HepG2 (cell line): ENCODE results near the gene PET117. TPM values are rescaled to one million over a fixed set of nuclear protein-coding genes. Genes with fewer than 3 reads are reported as not detected.

Experiments used
- CTCF ChIP-seq: sonication (generic); formaldehyde crosslinking; IDR thresholded peaks from 2 replicates; pipeline ENCODE4 v1.5.0; 2020; ENCODE audit warnings: mild to moderate bottlenecking, missing genetic modification reagents, moderate library complexity
- ISX ChIP-seq: sonication (generic); formaldehyde crosslinking; conservative IDR thresholded peaks from 2 replicates; pipeline ENCODE4 v1.5.0; 2020; ENCODE audit warnings: missing genetic modification reagents
- KDM2A ChIP-seq: sonication (generic); formaldehyde crosslinking; IDR thresholded peaks from 2 replicates; pipeline ENCODE4 v1.4.0; 2020; ENCODE audit warnings: low read depth, missing genetic modification reagents, borderline replicate concordance
- SP1 ChIP-seq, 2 experiments: fragments of 450-650 bp in 1 of 2; sonication (generic) in 1 of 2; formaldehyde crosslinking in 1 of 2; IDR thresholded peaks; 2 replicates each; pipeline versions ENCODE4 v1.4.0 to v1.6.1; 2016 to 2020; ENCODE audit warnings: missing genetic modification reagents in 1 of 2
- ZFX ChIP-seq: sonication (generic); formaldehyde crosslinking; IDR thresholded peaks from 2 replicates; pipeline ENCODE4 v1.4.0; 2020; ENCODE audit warnings: mild to moderate bottlenecking, low read depth, missing genetic modification reagents, moderate library complexity
- ZNF18 ChIP-seq: sonication (generic); formaldehyde crosslinking; IDR thresholded peaks from 2 replicates; pipeline ENCODE4 v1.8.0; 2022; ENCODE audit warnings: mild to moderate bottlenecking, missing genetic modification reagents; ENCODE audit not compliant: insufficient replicate concordance
- ZNF251 ChIP-seq: sonication (generic); formaldehyde crosslinking; IDR thresholded peaks from 2 replicates; pipeline ENCODE4 v1.9.0; 2021; ENCODE audit warnings: mild to moderate bottlenecking, missing genetic modification reagents
- ZNF326 ChIP-seq: sonication (generic); formaldehyde crosslinking; IDR thresholded peaks from 2 replicates; pipeline ENCODE4 v1.4.0; 2020; ENCODE audit warnings: missing genetic modification reagents, borderline replicate concordance
- ZNF407 ChIP-seq: sonication (generic); formaldehyde crosslinking; IDR thresholded peaks from one replicate; pipeline ENCODE4 v1.5.1; 2020; ENCODE audit warnings: mild to moderate bottlenecking, missing genetic modification reagents; ENCODE audit errors: not compliant biosample characterization
- ZNF557 ChIP-seq: sonication (generic); formaldehyde crosslinking; IDR thresholded peaks from 2 replicates; pipeline ENCODE4 v1.4.0; 2020; ENCODE audit warnings: missing genetic modification reagents
- ZNF597 ChIP-seq: sonication (generic); formaldehyde crosslinking; IDR thresholded peaks from 2 replicates; pipeline ENCODE4 v1.5.0; 2020; ENCODE audit warnings: missing genetic modification reagents
- ZNF619 ChIP-seq: sonication (generic); formaldehyde crosslinking; IDR thresholded peaks from 2 replicates; pipeline ENCODE4 v1.4.0; 2020; ENCODE audit warnings: mild to moderate bottlenecking, missing genetic modification reagents
- ZNF883 ChIP-seq: sonication (generic); formaldehyde crosslinking; IDR thresholded peaks from 2 replicates; pipeline ENCODE4 v1.5.1; 2020; ENCODE audit warnings: mild to moderate bottlenecking, missing genetic modification reagents; ENCODE audit errors: not compliant biosample characterization
- polyA plus RNA-seq, 8 experiments: library from polyadenylated mRNA; depleted of rRNA in 3 of 8; stranded (reverse) in 7 of 8; unstranded in 1 of 8; fragments of >200 nt; fragmentation: Illumina TruSeq in 4 of 8; extraction: Trizol in 4 of 8; gene quantifications; 2 replicates each; pipeline versions ENCODE4 v1.2.1 to v1.2.3, GENCODE V29; 2011 to 2016; ENCODE audit warnings: low read depth in 4 of 8, missing spikeins in 1 of 8, mixed read lengths in 1 of 8; ENCODE audit not compliant: insufficient read depth in 1 of 8
- total RNA-seq, 5 experiments: library from RNA; depleted of rRNA; stranded (reverse); fragments of >200 nt; fragmentation: Illumina TruSeq; extraction: Trizol; gene quantifications; 2 replicates each; pipeline ENCODE4 v1.2.3, GENCODE V29; 2016; ENCODE audit warnings: low read depth in 1 of 5

Gene PET117
- total and polyA plus RNA-seq, 2 of the 13 experiments (the other 11 are each of a cell fraction or from before 2014, with no cell fraction given), result 22.2 to 48.2 TPM

GRCh38 chr20:18137412-18138265 lies at the start of gene PET117, which contains the start of gene KAT14 (continued):
- peak; percentile 99 for TF ChIP-seq ZNF407
- TF ChIP-seq ZNF18 (CRISPR knock-in tag), result peak; percentile 98
- peak; percentile 99 for TF ChIP-seq ZNF883
- TF ChIP-seq CTCF (CRISPR knock-in tag), result peak; percentile 30
- 0 out of 2 replicates have a peak, but pooled peaks have one; percentile 45 for TF ChIP-seq ZNF597 (CRISPR knock-in tag)
- TF ChIP-seq ZNF557 (CRISPR knock-in tag), result peak; percentile 99
- TF ChIP-seq ISX (CRISPR knock-in tag), result peak; percentile 98
- TF ChIP-seq ZNF251 (CRISPR knock-in tag), result peak; percentile 67; the same call in 1 of the 2 replicates
- peak; percentile 99 for TF ChIP-seq ZFX (CRISPR knock-in tag)
- no peak for TF ChIP-seq SP1 (IDR thresholded peaks at IDR 0.05)
- peak; percentile 70; the same call in 1 of the 2 replicates for TF ChIP-seq SP1 (CRISPR knock-in tag; IDR thresholded peaks at IDR 0.05)
- peak; percentile 96 for TF ChIP-seq KDM2A (CRISPR knock-in tag)
- peak; percentile 98 for TF ChIP-seq ZNF619 (CRISPR knock-in tag)
- TF ChIP-seq ZNF326 (CRISPR knock-in tag), result no peak
